Gastrocnemius medialis (tissue), 4 donors: ENCODE data around the gene SUMO3. TPM values are rescaled to one million over a fixed set of nuclear protein-coding genes. Genes with fewer than 3 reads are reported as not detected.

Experiments used
- ATAC-seq, 2 donors: fragments of 150-250 bp; one replicate each; pipeline ENCODE4 v1.9.1; 2016
- DNase-seq, 2 donors: peaks; one replicate each; pipeline ENCODE4 v3.0.0-alpha.2; 2019
- H3K27ac ChIP-seq, 4 donors: fragments of 200-600 bp; sonication (generic); 1 replicate in 1 of 4; 2 replicates in 3 of 4; pipeline ENCODE4 v1.5.1; 2016 to 2018; ENCODE audit warnings: mild to moderate bottlenecking in 2 of 4, moderate library complexity in 1 of 4
- H3K27me3 ChIP-seq, 3 donors: fragments of 200-600 bp; sonication (generic) in 2 of 3; 1 replicate in 1 of 3; 2 replicates in 2 of 3; pipeline versions ENCODE4 v1.5.1 to v1.6.0; 2016 to 2019; ENCODE audit warnings: mild to moderate bottlenecking in 1 of 3, moderate library complexity in 1 of 3
- H3K36me3 ChIP-seq, 2 donors: fragments of 200-600 bp; sonication (generic) in 1 of 2; one replicate each; pipeline ENCODE4 v1.5.1; 2017 to 2018
- H3K4me1 ChIP-seq, 2 donors: fragments of 200-600 bp; sonication (generic) in 1 of 2; one replicate each; pipeline ENCODE4 v1.5.1; 2016 to 2017; ENCODE audit warnings: mild to moderate bottlenecking in 2 of 2
- H3K4me3 ChIP-seq, 4 donors: fragments of 200-600 bp; sonication (generic) in 3 of 4; 1 replicate in 1 of 4; 2 replicates in 3 of 4; pipeline ENCODE4 v1.5.1; 2016 to 2019; ENCODE audit warnings: mild to moderate bottlenecking in 2 of 4
- H3K9me3 ChIP-seq, 3 donors: fragments of 200-600 bp; sonication (generic) in 2 of 3; 1 replicate in 1 of 3; 2 replicates in 2 of 3; pipeline ENCODE4 v1.5.1; 2016 to 2019
- CTCF ChIP-seq, 5 experiments: fragments of 450-650 bp in 3 of 5; fragments of 200-600 bp in 2 of 5; sonication (generic) in 2 of 5; IDR thresholded peaks in 4 of 5; conservative IDR thresholded peaks in 1 of 5; 1 replicate in 4 of 5; 2 replicates in 1 of 5; pipeline ENCODE4 v1.5.1; 2016 to 2019; ENCODE audit warnings: antibody characterized with exemption in 5 of 5, mild to moderate bottlenecking in 3 of 5, moderate library complexity in 3 of 5
- POLR2A ChIP-seq, 2 donors: fragments of 450-650 bp; IDR thresholded peaks; one replicate each; pipeline ENCODE4 v1.6.1; 2017; ENCODE audit warnings: antibody characterized with exemption in 2 of 2, mild to moderate bottlenecking in 2 of 2, moderate library complexity in 2 of 2
- in situ Hi-C, 4 donors: fragments of 200-750 bp; cut with MboI; loops; one replicate each; pipeline versions ENCODE4 v1.15.0 to v1.8.0; 2017; ENCODE audit warnings: low sequenced_read_pairs in 4 of 4
- intact Hi-C: fragments of 100-400 bp; cut with DNase I; formaldehyde crosslinking; loops from one replicate; pipeline ENCODE4 v1.15.1; 2023; ENCODE audit warnings: low total_unique reads
- total RNA-seq, 4 donors: library from RNA; depleted of rRNA; stranded (reverse); fragments of >200 nt; gene quantifications; one replicate each; pipeline versions ENCODE4 v1.1.0 to v1.2.3, GENCODE V29; 2016

Gene SUMO3
- total RNA-seq, 4 donors from 2014 or later: 49.0 to 85.9 (median 63.7) TPM

GRCh38 chr21:44789880-44790279, 28.0 kb downstream of the SUMO3 start:
- intact Hi-C loops (no loop called here), in situ Hi-C loops (loop anchor here in 3 of 4 donors (10.0 to 25.0 kb wide), 4 partner anchors 95 to 453 kb away; partner anchors contain the start of gene CFAP410 (in 1 of the 3))
- H3K27me3 ChIP-seq: no peaks in the 10 kb centered on the region
- no peaks in the 10 kb centered on the region for H3K9me3 ChIP-seq
- no peak for ATAC-seq
- no peak overlapping the region for H3K27ac ChIP-seq
- H3K4me3 ChIP-seq: no peak overlapping the region
- peaks cover 0 to 4% of the 10 kb centered on the region in 2 donors for H3K36me3 ChIP-seq
- no peak for DNase-seq
- no peak for TF ChIP-seq POLR2A (IDR thresholded peaks at IDR 0.05)
- no peak for TF ChIP-seq CTCF (IDR thresholded peaks at IDR 0.05 in 4 of 5, conservative IDR thresholded peaks at IDR 0.05 in 1 of 5)
- H3K4me1 ChIP-seq: peaks cover 8 to 28% of the 10 kb centered on the region in 2 donors

GRCh38 chr21:44785620-44786335, 32.1 kb downstream of the SUMO3 start:
- no peak overlapping the region for H3K27ac ChIP-seq
- H3K9me3 ChIP-seq: no peaks in the 10 kb centered on the region
- H3K36me3 ChIP-seq: peaks cover 0 to 4% of the 10 kb centered on the region in 2 donors
- in situ Hi-C loops (loop anchor here in 2 of 4 donors (25.0 kb wide), 2 partner anchors 273 to 448 kb away; partner anchors contain the start of gene CFAP410 (in 1 of the 2)), intact Hi-C loops (no loop called here)
- H3K4me1 ChIP-seq: peaks cover 5 to 18% of the 10 kb centered on the region in 2 donors
- H3K27me3 ChIP-seq: no peaks in the 10 kb centered on the region
- no peak for TF ChIP-seq POLR2A (IDR thresholded peaks at IDR 0.05)
- TF ChIP-seq CTCF (IDR thresholded peaks at IDR 0.05 in 4 of 5, conservative IDR thresholded peaks at IDR 0.05 in 1 of 5): no peak
- no peak overlapping the region for H3K4me3 ChIP-seq
- DNase-seq (no peak), ATAC-seq (no peak)

GRCh38 chr21:44784810-44785209, 33.1 kb downstream of the SUMO3 start:
- Histone ChIP-seq H3K9me3 (no peaks in the 10 kb centered on the region), H3K4me1 (peaks cover 9 to 19% of the 10 kb centered on the region in 2 donors), H3K4me3 (no peak overlapping the region), H3K36me3 (peaks cover 0 to 4% of the 10 kb centered on the region in 2 donors), H3K27me3 (no peaks in the 10 kb centered on the region), H3K27ac (no peak overlapping the region)
- DNase-seq: no peak
- TF ChIP-seq CTCF (IDR thresholded peaks at IDR 0.05 in 4 of 5, conservative IDR thresholded peaks at IDR 0.05 in 1 of 5) (no peak), POLR2A (IDR thresholded peaks at IDR 0.05) (no peak)
- in situ Hi-C loops: loop anchor here in 2 of 4 donors (25.0 kb wide), 2 partner anchors 273 to 448 kb away; partner anchors contain the start of gene CFAP410 (in 1 of the 2)
- intact Hi-C loops: no loop called here
- no peak for ATAC-seq

- no peak for TF ChIP-seq CTCF (IDR thresholded peaks at IDR 0.05 in 4 of 5, conservative IDR thresholded peaks at IDR 0.05 in 1 of 5)
- no peak for TF ChIP-seq POLR2A (IDR thresholded peaks at IDR 0.05)
- Histone ChIP-seq H3K9me3 (no peaks in the 10 kb centered on the region), H3K36me3 (peaks cover 0 to 4% of the 10 kb centered on the region in 2 donors), H3K4me1 (peaks cover 13 to 21% of the 10 kb centered on the region in 2 donors), H3K4me3 (no peak overlapping the region), H3K27ac (no peak overlapping the region), H3K27me3 (no peaks in the 10 kb centered on the region)
- ATAC-seq (no peak), DNase-seq (no peak)
- in situ Hi-C loops: loop anchor here in 2 of 4 donors (25.0 kb wide), 2 partner anchors 271 to 446 kb away; partner anchors contain the start of gene CFAP410 (in 1 of the 2)
- intact Hi-C loops: no loop called here
These were observed 34.7 kb downstream of the SUMO3 start for GRCh38 chr21:44783020-44783696.
